Kidney (tissue), 14 donors: ENCODE results near the gene FMN2. TPM values are rescaled to one million over a fixed set of nuclear protein-coding genes. Genes with fewer than 3 reads are reported as not detected.

Experiments
- DNase-seq, 5 donors: peaks; one replicate each; pipeline ENCODE4 v3.0.0-alpha.2; 2013 to 2020
- FAIRE-seq: peaks from 2 replicates; lab custom pipeline; 2012; peaks lifted over from hg19 to GRCh38; lab: Jason Lieb, UNC
- H3K27ac ChIP-seq, 2 donors: one replicate each; pipeline ENCODE4 v1.7.0; 2013; ENCODE audit warnings: low read depth in 2 of 2, low read length in 2 of 2, inconsistent platforms in 1 of 2
- H3K27me3 ChIP-seq: one replicate; pipeline ENCODE4 v1.7.1; 2013; ENCODE audit warnings: low read length, inconsistent platforms; ENCODE audit not compliant: control insufficient read depth, insufficient read depth
- H3K36me3 ChIP-seq, 3 donors: one replicate each; pipeline versions ENCODE4 v1.7.0 to v1.7.1; 2013; ENCODE audit warnings: low read length in 3 of 3, control low read depth in 1 of 3, inconsistent platforms in 1 of 3; ENCODE audit not compliant: insufficient read depth in 3 of 3, control insufficient read depth in 2 of 3
- H3K4me1 ChIP-seq, 3 donors: one replicate each; pipeline versions ENCODE4 v1.7.0 to v1.7.1; 2013; ENCODE audit warnings: low read length in 3 of 3, inconsistent platforms in 1 of 3, low read depth in 1 of 3; ENCODE audit not compliant: control insufficient read depth in 2 of 3, insufficient read depth in 2 of 3
- H3K4me3 ChIP-seq, 3 donors: one replicate each; pipeline versions ENCODE4 v1.7.0 to v1.8.1; 2013; ENCODE audit warnings: low read length in 3 of 3, control low read depth in 1 of 3, inconsistent platforms in 1 of 3
- H3K9ac ChIP-seq, 3 donors: one replicate each; pipeline versions ENCODE4 v1.7.0 to v1.7.1; 2013; ENCODE audit warnings: low read length in 3 of 3, control low read depth in 1 of 3, inconsistent platforms in 1 of 3
- H3K9me3 ChIP-seq, 3 donors: one replicate each; pipeline versions ENCODE4 v1.7.0 to v1.7.1; 2013; ENCODE audit warnings: low read length in 3 of 3, control low read depth in 1 of 3, inconsistent platforms in 1 of 3; ENCODE audit not compliant: control insufficient read depth in 2 of 3, insufficient read depth in 1 of 3
- CTCF ChIP-seq: IDR thresholded peaks from 3 replicates; pipeline ENCODE4 v1.5.1; 2012; ENCODE audit warnings: mild to moderate bottlenecking, moderate library complexity, borderline replicate concordance; ENCODE audit not compliant: insufficient read depth; ENCODE audit errors: extremely low read depth
- intact Hi-C: fragments of 100-400 bp; cut with DNase I; formaldehyde crosslinking; loops from one replicate; pipeline ENCODE4 v1.11.1; 2022
- polyA plus RNA-seq: library from polyadenylated mRNA; stranded (reverse); fragments of 350-450 nt; fragmentation: Illumina TruSeq; extraction: RNeasy Lipid Tissue Mini Kit (QIAGEN cat#74804); gene quantifications from one replicate; pipeline ENCODE4 v1.2.3, GENCODE V29; 2014; ENCODE audit warnings: low read depth, low replicate concordance; ENCODE audit not compliant: insufficient read depth
- total RNA-seq: library from RNA; stranded (reverse); fragmentation: NEBNext Ultra II Directional; extraction: Animal tissue kit (Norgen Biotek cat#: 25700); gene quantifications from one replicate; pipeline ENCODE4 v1.2.1, GENCODE V29; 2021
- donor health status: control.
- donor health status: control.
- donor health status: control.
- donor health status: control.
- donor health status: control.
- donor health status: DM: yes; HTN: yes; CAD: no.
- donor health status: Normal renal cell carcinoma (clear cell type).

FMN2 gene
- total and polyA plus RNA-seq, 2 donors from 2014 or later = 0.06 to 3.4 TPM

- Histone ChIP-seq H3K36me3 (no peaks in the 10 kb centered on the region), H3K9ac (no peak overlapping the region), H3K27me3 (no peaks in the 10 kb centered on the region), H3K4me1 (no peaks in the 10 kb centered on the region), H3K27ac (no peak overlapping the region), H3K9me3 (no peaks in the 10 kb centered on the region), H3K4me3 (no peak overlapping the region)
- intact Hi-C loops = no loop called here
- no peak for TF ChIP-seq CTCF
- DNase-seq (no peak), FAIRE-seq (no peak)
Measured at GRCh38 chr1:240207073-240207709, 115.5 kb downstream of the FMN2 start.

GRCh38 chr1:240210026-240210425, 118.3 kb downstream of the FMN2 start:
- Histone ChIP-seq H3K4me1 (no peaks in the 10 kb centered on the region), H3K27me3 (no peaks in the 10 kb centered on the region), H3K9me3 (no peaks in the 10 kb centered on the region), H3K36me3 (no peaks in the 10 kb centered on the region), H3K27ac (no peak overlapping the region), H3K4me3 (no peak overlapping the region), H3K9ac (no peak overlapping the region)
- TF ChIP-seq CTCF = no peak
- no peak for FAIRE-seq
- DNase-seq = no peak
- intact Hi-C loops = no loop called here

GRCh38 chr1:240212556-240212955, 120.9 kb downstream of the FMN2 start:
- Histone ChIP-seq H3K36me3 (no peaks in the 10 kb centered on the region), H3K4me3 (no peak overlapping the region), H3K4me1 (no peaks in the 10 kb centered on the region), H3K27me3 (no peaks in the 10 kb centered on the region), H3K9ac (no peak overlapping the region), H3K27ac (no peak overlapping the region), H3K9me3 (no peaks in the 10 kb centered on the region)
- DNase-seq (no peak), FAIRE-seq (no peak)
- no peak for TF ChIP-seq CTCF
- intact Hi-C loops = no loop called here

- no peak for TF ChIP-seq CTCF
- Histone ChIP-seq H3K4me3 (no peak overlapping the region), H3K4me1 (no peaks in the 10 kb centered on the region), H3K9ac (no peak overlapping the region), H3K27me3 (no peaks in the 10 kb centered on the region), H3K27ac (no peak overlapping the region), H3K9me3 (no peaks in the 10 kb centered on the region), H3K36me3 (no peaks in the 10 kb centered on the region)
- intact Hi-C loops = no loop called here
- FAIRE-seq = no peak
- DNase-seq = no peak
Measured at GRCh38 chr1:240217403-240217802, 125.7 kb downstream of the FMN2 start.
